PC-9 (cell line): ENCODE measurements around the gene MYO16. TPM values are rescaled to one million over a fixed set of nuclear protein-coding genes. Genes with fewer than 3 reads are reported as not detected.

ENCODE experiments used
- BruUV-seq: library from RNA; stranded (reverse); fragments of 400-500 nt; replicated peaks from 2 replicates; lab custom pipeline; 2021; lab: Mats Ljungman, UMichigan
- CTCF ChIA-PET: fragments of 300-600 bp; sonication (Branson Sonifier 250); formaldehyde crosslinking; loops from one replicate; lab custom pipeline; 2022; ENCODE audit warnings: antibody characterized with exemption; lab: Charles Lee
- POLR2A ChIA-PET: fragments of 300-600 bp; sonication (Branson Sonifier 250); formaldehyde crosslinking; loops from one replicate; lab custom pipeline; 2022; ENCODE audit warnings: antibody characterized with exemption; ENCODE audit not compliant: unreplicated experiment; lab: Charles Lee
- DNase-seq, 2 experiments: peaks; one replicate each; pipeline versions ENCODE4 v3.0.0 to v3.0.0-alpha.2; 2015 to 2022; ENCODE audit warnings: mixed read lengths in 1 of 2
- H2AFZ ChIP-seq: fragments of 200-600 bp; sonication (generic); 2 replicates; pipeline ENCODE4 v1.8.1; 2017; ENCODE audit warnings: antibody characterized with exemption
- H3F3A ChIP-seq: fragments of 200-600 bp; sonication (generic); 2 replicates; pipeline ENCODE4 v1.8.1; 2017; ENCODE audit warnings: antibody characterized with exemption, mild to moderate bottlenecking, low read depth; ENCODE audit not compliant: insufficient read depth
- H3K27ac ChIP-seq: fragments of 200-600 bp; sonication (generic); 2 replicates; pipeline ENCODE4 v1.6.1; 2016; ENCODE audit warnings: mixed run types
- H3K27me3 ChIP-seq: fragments of 200-600 bp; sonication (generic); 2 replicates; pipeline ENCODE4 v1.6.1; 2016; ENCODE audit warnings: low read depth, mixed run types; ENCODE audit not compliant: insufficient read depth
- H3K36me3 ChIP-seq: fragments of 200-600 bp; sonication (generic); 2 replicates; pipeline ENCODE4 v1.6.1; 2016; ENCODE audit warnings: low read depth, mixed run types
- H3K4me1 ChIP-seq: fragments of 200-600 bp; sonication (generic); replicated peaks from 2 replicates; pipeline ENCODE4 v1.6.1; 2016; ENCODE audit warnings: mixed run types; ENCODE audit not compliant: insufficient read depth
- H3K4me2 ChIP-seq: fragments of 200-600 bp; sonication (generic); 2 replicates; pipeline ENCODE4 v1.6.1; 2017; ENCODE audit warnings: mixed run types
- H3K4me3 ChIP-seq: fragments of 200-600 bp; sonication (generic); 2 replicates; pipeline ENCODE4 v1.6.1; 2016; ENCODE audit warnings: mixed run types
- H3K79me2 ChIP-seq: fragments of 200-600 bp; sonication (generic); 2 replicates; pipeline ENCODE4 v1.6.1; 2017; ENCODE audit warnings: low read depth, mixed run types
- H3K9me2 ChIP-seq: fragments of 200-600 bp; sonication (generic); 2 replicates; pipeline ENCODE4 v1.8.1; 2017; ENCODE audit warnings: mild to moderate bottlenecking; ENCODE audit not compliant: insufficient read depth
- H3K9me3 ChIP-seq: fragments of 200-600 bp; sonication (generic); 2 replicates; pipeline ENCODE4 v1.8.1; 2016; ENCODE audit warnings: low read depth; ENCODE audit not compliant: insufficient read depth
- H4K20me1 ChIP-seq: fragments of 200-600 bp; sonication (generic); 2 replicates; pipeline ENCODE4 v1.8.1; 2017; ENCODE audit not compliant: insufficient read depth
- CTCF ChIP-seq: fragments of 200-600 bp; sonication (generic); conservative IDR thresholded peaks from 2 replicates; pipeline ENCODE4 v1.6.1; 2017; ENCODE audit warnings: mixed run types, antibody characterized with exemption, mild to moderate bottlenecking, moderate library complexity
- EZH2 ChIP-seq: fragments of 200-600 bp; sonication (generic); IDR thresholded peaks from 2 replicates; pipeline ENCODE4 v1.8.0; 2017; ENCODE audit warnings: antibody characterized with exemption, low read depth
- intact Hi-C: fragments of 100-400 bp; cut with micrococcal nuclease; formaldehyde crosslinking; loops from one replicate; pipeline ENCODE4 v1.10.0; 2022; ENCODE audit not compliant: unreplicated experiment
- total RNA-seq: library from RNA; stranded (reverse); gene quantifications from 2 replicates; pipeline ENCODE4 v1.2.3, GENCODE V29; 2021

Gene MYO16
- total RNA-seq, 1 experiment from 2014 or later = 0.59 TPM

- intact Hi-C loops = no loop called here
- Histone ChIP-seq H4K20me1 (no peaks in the 10 kb centered on the region), H3K4me2 (no peak overlapping the region), H3K79me2 (no peaks in the 10 kb centered on the region), H3K36me3 (no peaks in the 10 kb centered on the region), H3K27me3 (no peaks in the 10 kb centered on the region), H3K9me2 (no peaks in the 10 kb centered on the region), H3K27ac (no peak overlapping the region), H2AFZ (no peak overlapping the region), H3K4me3 (no peak overlapping the region), H3K9me3 (no peaks in the 10 kb centered on the region), H3F3A (no peaks in the 10 kb centered on the region), H3K4me1 (no peaks in the 10 kb centered on the region; the same call in 1 of the 2 replicates)
- POLR2A ChIA-PET = no interaction called here
- no TSS peak for BruUV-seq
- DNase-seq = no peak
- CTCF ChIA-PET = no interaction called here
- no peak for TF ChIP-seq CTCF
- TF ChIP-seq EZH2 = no peak
These were observed 542.7 kb downstream of the MYO16 start for GRCh38 chr13:109172136-109172535.

- no peaks in the 10 kb centered on the region; the same call in 1 of the 2 replicates for H3K4me1 ChIP-seq
- H3K4me3 ChIP-seq = no peak overlapping the region
- H3K4me2 ChIP-seq = no peak overlapping the region
- H3K9me2 ChIP-seq = no peaks in the 10 kb centered on the region
- H3K36me3 ChIP-seq = peaks cover 5% of the 10 kb centered on the region; the same call in 1 of the 2 replicates
- intact Hi-C loops = no loop called here
- CTCF ChIA-PET = no interaction called here
- POLR2A ChIA-PET = interaction anchor here (0.6 to 0.7 kb wide), 2 partner anchors 34 to 1229 kb away, joined by 7 to 12 read pairs; no protein-coding TSS in a partner anchor
- no peak for TF ChIP-seq EZH2
- no peak for TF ChIP-seq CTCF
- DNase-seq = no peak
- no TSS peak for BruUV-seq
- H3K79me2 ChIP-seq = no peaks in the 10 kb centered on the region
- H3K27me3 ChIP-seq = no peaks in the 10 kb centered on the region
- H4K20me1 ChIP-seq = no peaks in the 10 kb centered on the region
- H2AFZ ChIP-seq = no peak overlapping the region
- H3K9me3 ChIP-seq = no peaks in the 10 kb centered on the region
- H3F3A ChIP-seq = 0 out of 2 replicates have a peak, but pooled peaks cover 6% of the 10 kb centered on the region
- no peak overlapping the region for H3K27ac ChIP-seq
These were observed 546.3 kb downstream of the MYO16 start for GRCh38 chr13:109175666-109176065.

- no TSS peak for BruUV-seq
- CTCF ChIA-PET = no interaction called here
- POLR2A ChIA-PET = interaction anchor here (0.6 to 0.7 kb wide), 4 partner anchors 19 to 550 kb away, joined by 3 to 6 read pairs (median 4); no protein-coding TSS in a partner anchor
- peak overlapping the region; percentile 23; the same call in 1 of the 2 replicates for H3K27ac ChIP-seq
- intact Hi-C loops = loop anchor here (2.0 kb wide), 2 partner anchors 24 to 64 kb away; no protein-coding TSS in a partner anchor
- 0 out of 2 replicates have a peak, but pooled peaks cover 6% of the 10 kb centered on the region for H3F3A ChIP-seq
- no peak overlapping the region for H3K4me3 ChIP-seq
- no peak overlapping the region for H2AFZ ChIP-seq
- no peak for TF ChIP-seq CTCF
- no peak for TF ChIP-seq EZH2
- no peaks in the 10 kb centered on the region for H3K9me3 ChIP-seq
- no peaks in the 10 kb centered on the region for H4K20me1 ChIP-seq
- no peaks in the 10 kb centered on the region for H3K27me3 ChIP-seq
- H3K9me2 ChIP-seq = no peaks in the 10 kb centered on the region
- no peaks in the 10 kb centered on the region for H3K79me2 ChIP-seq
- no peaks in the 10 kb centered on the region for H3K4me1 ChIP-seq
- H3K36me3 ChIP-seq = peaks cover 5% of the 10 kb centered on the region; the same call in 1 of the 2 replicates
- DNase-seq = peak; percentile 45 to 57
- H3K4me2 ChIP-seq = no peak overlapping the region
These were observed 551.6 kb downstream of the MYO16 start for GRCh38 chr13:109180905-109181425.
